ENCODE results near the gene LEMD1.
"Not testable (repeated sequence)": the region's sequence is repeated elsewhere in the genome, so short reads cannot be mapped to it uniquely, and the experiment has no call there.

LEMD1 gene

GRCh38 chr1:205381305-205381704, 40.6 kb downstream of the LEMD1 start:
- DNase-seq (ENCODE audit: low read depth in 3 of 3), result no peak

- no peak for DNase-seq (ENCODE audit: low read depth in 3 of 3)
These were observed 41.0 kb downstream of the LEMD1 start for GRCh38 chr1:205380882-205381281.

GRCh38 chr1:205379056-205379455, 42.8 kb downstream of the LEMD1 start:
- no peak for DNase-seq (ENCODE audit: low read depth in 3 of 3)

- DNase-seq (ENCODE audit: low read depth in 3 of 3), result no peak
These were observed 44.5 kb downstream of the LEMD1 start for GRCh38 chr1:205377355-205377754.

- DNase-seq (ENCODE audit: low read depth in 3 of 3), result no peak
These were observed 45.1 kb downstream of the LEMD1 start for GRCh38 chr1:205376739-205377138.

GRCh38 chr1:205375835-205376545, 45.9 kb downstream of the LEMD1 start:
- no peak for DNase-seq (ENCODE audit: low read depth in 3 of 3)

GRCh38 chr1:205374210-205375078, 47.4 kb downstream of the LEMD1 start:
- no peak for DNase-seq (ENCODE audit: low read depth in 3 of 3)

GRCh38 chr1:205373798-205374175, 48.1 kb downstream of the LEMD1 start:
- DNase-seq (ENCODE audit: low read depth in 3 of 3), result no peak

GRCh38 chr1:205373022-205373797, 48.6 kb downstream of the LEMD1 start:
- DNase-seq (ENCODE audit: low read depth in 3 of 3), result no peak

GRCh38 chr1:205371871-205372660, 49.8 kb downstream of the LEMD1 start:
- no peak for DNase-seq (ENCODE audit: low read depth in 3 of 3)

- DNase-seq (ENCODE audit: low read depth in 3 of 3), result no peak
These were observed 51.1 kb downstream of the LEMD1 start for GRCh38 chr1:205370780-205371179.

GRCh38 chr1:205369701-205370123, 52.1 kb downstream of the LEMD1 start:
- no peak for DNase-seq (ENCODE audit: low read depth in 3 of 3)

- DNase-seq (ENCODE audit: low read depth in 3 of 3), result no peak
These were observed 53.4 kb downstream of the LEMD1 start for GRCh38 chr1:205368478-205368877.

- DNase-seq (ENCODE audit: low read depth in 3 of 3), result no peak
These were observed 55.9 kb downstream of the LEMD1 start for GRCh38 chr1:205365945-205366463.

- not testable (repeated sequence) for DNase-seq (ENCODE audit: low read depth in 3 of 3)
These were observed 56.8 kb downstream of the LEMD1 start for GRCh38 chr1:205365086-205365485.

GRCh38 chr1:205360891-205361290, 61.0 kb downstream of the LEMD1 start:
- DNase-seq (ENCODE audit: low read depth in 3 of 3), result no peak

- no peak for DNase-seq (ENCODE audit: low read depth in 3 of 3)
These were observed 61.9 kb downstream of the LEMD1 start for GRCh38 chr1:205359771-205360565.

- DNase-seq (ENCODE audit: low read depth in 3 of 3), result no peak
These were observed 63.3 kb downstream of the LEMD1 start for GRCh38 chr1:205358579-205358978.

- DNase-seq (ENCODE audit: low read depth in 3 of 3), result no peak
These were observed 64.3 kb downstream of the LEMD1 start for GRCh38 chr1:205357567-205357966.

GRCh38 chr1:205356440-205357139, 65.3 kb downstream of the LEMD1 start, which contains the start of gene KLHDC8A:
Gene KLHDC8A, minus strand, starts transcription at chr1:205356922. Its CDS starts 13,318 bp downstream, at chr1:205343604.
- DNase-seq (ENCODE audit: low read depth in 3 of 3), result no peak
